Suprapubic skin (tissue), 4 donors: ENCODE measurements around the gene EPYC. TPM values are rescaled to one million over a fixed set of nuclear protein-coding genes. Genes with fewer than 3 reads are reported as not detected.

Experiments
- DNase-seq, 2 donors: peaks; one replicate each; pipeline ENCODE4 v3.0.0-alpha.2; 2019; ENCODE audit warnings: low spot score in 2 of 2
- H3K27ac ChIP-seq: fragments of 200-600 bp; sonication (generic); one replicate; pipeline ENCODE4 v1.5.1; 2019
- H3K27me3 ChIP-seq: fragments of 200-600 bp; sonication (generic); one replicate; pipeline ENCODE4 v1.5.1; 2019
- H3K36me3 ChIP-seq: fragments of 200-600 bp; sonication (generic); one replicate; pipeline ENCODE4 v1.5.1; 2019
- H3K4me1 ChIP-seq: fragments of 200-600 bp; sonication (generic); one replicate; pipeline ENCODE4 v1.5.1; 2019
- H3K4me3 ChIP-seq: fragments of 200-600 bp; sonication (generic); one replicate; pipeline ENCODE4 v1.5.1; 2019; ENCODE audit warnings: mild to moderate bottlenecking
- H3K9me3 ChIP-seq: fragments of 200-600 bp; sonication (generic); one replicate; pipeline ENCODE4 v1.5.1; 2019
- EP300 ChIP-seq: sonication (generic); formaldehyde crosslinking; IDR thresholded peaks from one replicate; pipeline ENCODE4 v1.6.1; 2017; ENCODE audit warnings: antibody characterized with exemption
- POLR2A ChIP-seq, 2 donors: fragments of 450-650 bp; IDR thresholded peaks; one replicate each; pipeline ENCODE4 v1.6.1; 2017; ENCODE audit warnings: antibody characterized with exemption in 2 of 2, mild to moderate bottlenecking in 2 of 2, moderate library complexity in 2 of 2
- POLR2AphosphoS5 ChIP-seq, 3 donors: sonication (generic); formaldehyde crosslinking; IDR thresholded peaks; one replicate each; pipeline ENCODE4 v1.6.1; 2017; ENCODE audit warnings: antibody characterized with exemption in 3 of 3
- WGBS: methylation state at CpG from one replicate; pipeline ENCODE4 v1.1.5; 2018; 5-methylcytosine and 5-hydroxymethylcytosine counted together
- total RNA-seq, 4 donors: library from RNA; depleted of rRNA; stranded (reverse); fragments of >200 nt; gene quantifications; one replicate each; pipeline ENCODE4 v1.1.0, GENCODE V29; 2016
- TF ChIP-seq, protein P1 (sequence below), 2 donors: fragments of 200-600 bp in 1 of 2; fragments of 450-650 bp in 1 of 2; sonication (generic) in 1 of 2; IDR thresholded peaks; one replicate each; pipeline ENCODE4 v1.5.1; 2016 to 2019; ENCODE audit warnings: antibody characterized with exemption in 2 of 2, mild to moderate bottlenecking in 1 of 2, moderate library complexity in 1 of 2

EPYC gene
- total RNA-seq, 4 donors from 2014 or later: not detected

DNA sequence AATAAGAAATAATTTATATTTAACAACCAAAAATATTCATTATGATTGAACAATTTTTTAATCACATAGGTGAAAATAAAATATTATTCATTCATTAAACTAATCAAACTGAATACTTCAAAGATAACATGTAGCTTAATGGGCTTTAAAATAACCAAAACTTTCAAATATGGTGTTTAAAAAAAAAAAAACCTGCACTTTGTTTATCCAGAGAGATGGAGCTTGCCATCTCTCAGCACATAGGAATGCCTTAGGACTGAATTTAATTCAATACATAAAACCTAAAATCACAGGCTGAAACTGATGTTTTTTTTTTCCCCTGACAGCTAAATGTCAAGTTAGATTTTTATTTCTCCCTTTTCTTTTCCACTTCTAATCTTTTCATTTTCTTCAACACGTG lies 35.4 kb downstream of the EPYC start:
- no peaks in the 10 kb centered on the region for H3K27me3 ChIP-seq
- DNase-seq: no peak
- 0% methylated on average over 1 of the region's 1 CpG for WGBS
- TF ChIP-seq POLR2A (IDR thresholded peaks at IDR 0.05) (no peak), EP300 (no peak), POLR2AphosphoS5 (IDR thresholded peaks at IDR 0.05) (no peak)
- TF ChIP-seq, protein P1, sequence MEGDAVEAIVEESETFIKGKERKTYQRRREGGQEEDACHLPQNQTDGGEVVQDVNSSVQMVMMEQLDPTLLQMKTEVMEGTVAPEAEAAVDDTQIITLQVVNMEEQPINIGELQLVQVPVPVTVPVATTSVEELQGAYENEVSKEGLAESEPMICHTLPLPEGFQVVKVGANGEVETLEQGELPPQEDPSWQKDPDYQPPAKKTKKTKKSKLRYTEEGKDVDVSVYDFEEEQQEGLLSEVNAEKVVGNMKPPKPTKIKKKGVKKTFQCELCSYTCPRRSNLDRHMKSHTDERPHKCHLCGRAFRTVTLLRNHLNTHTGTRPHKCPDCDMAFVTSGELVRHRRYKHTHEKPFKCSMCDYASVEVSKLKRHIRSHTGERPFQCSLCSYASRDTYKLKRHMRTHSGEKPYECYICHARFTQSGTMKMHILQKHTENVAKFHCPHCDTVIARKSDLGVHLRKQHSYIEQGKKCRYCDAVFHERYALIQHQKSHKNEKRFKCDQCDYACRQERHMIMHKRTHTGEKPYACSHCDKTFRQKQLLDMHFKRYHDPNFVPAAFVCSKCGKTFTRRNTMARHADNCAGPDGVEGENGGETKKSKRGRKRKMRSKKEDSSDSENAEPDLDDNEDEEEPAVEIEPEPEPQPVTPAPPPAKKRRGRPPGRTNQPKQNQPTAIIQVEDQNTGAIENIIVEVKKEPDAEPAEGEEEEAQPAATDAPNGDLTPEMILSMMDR (IDR thresholded peaks at IDR 0.05): no peak
- H3K27ac ChIP-seq: no peak overlapping the region
- no peaks in the 10 kb centered on the region for H3K36me3 ChIP-seq
- no peaks in the 10 kb centered on the region for H3K4me1 ChIP-seq
- no peaks in the 10 kb centered on the region for H3K9me3 ChIP-seq
- H3K4me3 ChIP-seq: no peak overlapping the region

DNA sequence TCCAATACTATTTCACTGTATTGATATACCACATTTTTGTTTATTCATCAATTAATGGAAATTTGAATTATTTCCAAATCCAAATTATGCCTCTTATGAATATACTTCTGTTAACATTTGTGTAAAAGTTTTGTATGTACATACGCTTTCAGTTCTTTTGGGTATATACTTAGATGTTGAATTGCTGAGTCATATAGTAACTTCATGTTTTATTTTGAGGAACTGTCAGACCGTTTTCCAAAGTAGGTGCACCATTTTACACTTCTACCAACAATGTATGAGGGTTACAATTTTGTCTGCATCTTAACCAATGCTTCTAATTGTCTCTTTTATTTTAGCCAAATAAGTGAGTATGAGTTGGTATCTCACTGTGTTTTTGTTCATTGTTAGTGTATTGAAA lies 39.6 kb downstream of the EPYC start:
- no peak for DNase-seq
- H3K27me3 ChIP-seq: no peaks in the 10 kb centered on the region
- H3K4me1 ChIP-seq: no peaks in the 10 kb centered on the region
- no peak overlapping the region for H3K27ac ChIP-seq
- H3K36me3 ChIP-seq: no peaks in the 10 kb centered on the region
- 89% methylated on average over 2 of the region's 2 CpGs for WGBS
- H3K9me3 ChIP-seq: no peaks in the 10 kb centered on the region
- TF ChIP-seq POLR2AphosphoS5 (IDR thresholded peaks at IDR 0.05) (no peak), EP300 (no peak), POLR2A (IDR thresholded peaks at IDR 0.05) (no peak)
- TF ChIP-seq, protein P1 (IDR thresholded peaks at IDR 0.05): no peak
- H3K4me3 ChIP-seq: no peak overlapping the region

DNA sequence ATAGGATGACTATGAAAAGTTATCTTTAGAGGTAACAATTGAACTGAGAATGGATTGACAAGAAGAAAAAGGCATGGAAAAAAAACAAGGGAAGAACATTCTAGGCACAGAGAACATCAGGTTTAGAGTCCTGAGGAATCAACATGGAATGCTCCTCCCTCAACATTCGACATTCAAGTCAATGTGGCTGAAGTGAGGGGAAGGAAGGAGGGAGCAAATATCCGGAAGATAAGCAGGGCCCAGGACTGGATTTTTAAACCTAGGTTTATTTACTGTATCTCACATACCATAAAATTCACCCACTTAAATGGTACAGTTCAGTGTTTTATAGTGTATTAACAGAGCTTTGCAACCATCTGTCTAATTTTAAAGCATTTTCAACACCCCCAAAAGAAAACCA lies 40.2 kb downstream of the EPYC start:
- Histone ChIP-seq H3K9me3 (no peaks in the 10 kb centered on the region), H3K27ac (no peak overlapping the region), H3K36me3 (no peaks in the 10 kb centered on the region), H3K27me3 (no peaks in the 10 kb centered on the region), H3K4me3 (no peak overlapping the region), H3K4me1 (no peaks in the 10 kb centered on the region)
- DNase-seq: no peak
- WGBS: 68% methylated on average over 2 of the region's 2 CpGs
- no peak for TF ChIP-seq POLR2AphosphoS5 (IDR thresholded peaks at IDR 0.05)
- TF ChIP-seq, protein P1 (IDR thresholded peaks at IDR 0.05): no peak
- no peak for TF ChIP-seq EP300
- TF ChIP-seq POLR2A (IDR thresholded peaks at IDR 0.05): no peak

DNA sequence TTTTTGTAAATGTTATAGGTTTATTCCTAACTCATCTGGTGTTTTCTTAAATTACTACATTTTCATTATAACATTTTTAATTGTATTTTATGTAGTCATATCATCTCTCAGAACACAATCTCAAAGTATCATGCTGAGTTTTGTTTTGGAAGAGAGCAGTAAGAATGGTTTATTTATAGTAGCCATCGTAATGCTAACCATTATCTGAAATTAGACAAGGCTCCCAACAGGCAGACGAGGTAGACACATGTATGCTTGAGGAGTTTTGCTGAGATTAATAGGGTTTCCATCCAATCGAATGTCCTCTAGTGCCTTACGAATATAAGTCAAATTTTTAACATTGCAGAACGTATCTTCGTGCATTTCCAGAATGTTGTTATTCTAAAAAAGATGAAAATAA lies 40.8 kb downstream of the EPYC start:
- no peak for DNase-seq
- H3K4me3 ChIP-seq: no peak overlapping the region
- no peaks in the 10 kb centered on the region for H3K9me3 ChIP-seq
- H3K27ac ChIP-seq: no peak overlapping the region
- no peaks in the 10 kb centered on the region for H3K27me3 ChIP-seq
- H3K36me3 ChIP-seq: no peaks in the 10 kb centered on the region
- WGBS: 76% methylated on average over 6 of the region's 6 CpGs
- no peaks in the 10 kb centered on the region for H3K4me1 ChIP-seq
- TF ChIP-seq POLR2AphosphoS5 (IDR thresholded peaks at IDR 0.05): no peak
- TF ChIP-seq EP300: no peak
- TF ChIP-seq, protein P1 (IDR thresholded peaks at IDR 0.05): no peak
- TF ChIP-seq POLR2A (IDR thresholded peaks at IDR 0.05): no peak

DNA sequence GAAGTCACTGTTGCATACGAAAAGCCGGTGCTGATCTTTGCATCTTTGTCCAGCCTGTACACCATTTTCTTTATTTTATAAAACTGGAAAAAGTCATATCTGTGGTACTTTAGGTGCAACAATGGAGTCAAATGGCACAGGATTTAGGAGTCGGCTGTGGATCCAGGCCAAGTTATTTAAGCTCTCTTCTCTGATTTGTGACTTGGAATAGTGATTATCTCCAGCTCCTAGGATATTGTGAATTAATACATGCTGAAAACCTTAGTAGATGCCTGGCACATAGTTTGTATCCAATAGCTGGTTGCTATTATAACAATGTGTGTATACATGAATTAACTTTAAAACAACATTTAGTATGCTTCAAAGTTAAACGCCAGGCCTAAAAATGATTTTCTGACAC lies 43.6 kb downstream of the EPYC start:
- no peak for DNase-seq
- Histone ChIP-seq H3K9me3 (no peaks in the 10 kb centered on the region), H3K36me3 (no peaks in the 10 kb centered on the region), H3K4me1 (no peaks in the 10 kb centered on the region), H3K27me3 (no peaks in the 10 kb centered on the region), H3K4me3 (no peak overlapping the region), H3K27ac (no peak overlapping the region)
- no peak for TF ChIP-seq EP300
- no peak for TF ChIP-seq POLR2AphosphoS5 (IDR thresholded peaks at IDR 0.05)
- TF ChIP-seq, protein P1 (IDR thresholded peaks at IDR 0.05): no peak
- TF ChIP-seq POLR2A (IDR thresholded peaks at IDR 0.05): no peak
- WGBS: 91% methylated on average over 4 of the region's 4 CpGs
